ENCODE results near the gene TRAPPC12. TPM values are rescaled to one million over a fixed set of nuclear protein-coding genes. Genes with fewer than 3 reads are reported as not detected.

Gene TRAPPC12
- polyA plus RNA-seq, 4 donors, result 59.7 to 71.5 (median 70.0) TPM

DNA sequence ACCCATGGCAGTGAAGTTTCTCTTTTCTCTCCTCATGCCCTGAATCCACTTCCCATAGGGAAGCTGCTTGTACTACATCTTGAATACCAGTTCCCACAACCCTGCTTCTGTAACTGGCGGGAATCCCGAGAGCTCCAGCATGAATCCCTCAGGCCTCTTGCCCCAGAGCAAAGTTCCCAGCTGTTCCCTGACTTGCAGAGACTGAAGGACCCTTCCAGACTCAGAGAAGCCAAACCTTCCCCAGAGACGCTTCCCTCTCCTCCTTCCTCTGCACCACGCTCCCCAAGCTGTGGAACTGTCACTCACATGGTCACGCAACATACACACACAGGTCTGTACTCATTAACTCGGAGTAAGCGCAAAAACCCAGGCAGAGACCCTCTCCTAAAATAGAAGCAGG, 26.4 kb downstream of the TRAPPC12 start:
- DNase-seq (ENCODE audit: low read depth in 4 of 4, low spot score in 3 of 4), result peak in 1 of 4 donors; percentile 35

DNA sequence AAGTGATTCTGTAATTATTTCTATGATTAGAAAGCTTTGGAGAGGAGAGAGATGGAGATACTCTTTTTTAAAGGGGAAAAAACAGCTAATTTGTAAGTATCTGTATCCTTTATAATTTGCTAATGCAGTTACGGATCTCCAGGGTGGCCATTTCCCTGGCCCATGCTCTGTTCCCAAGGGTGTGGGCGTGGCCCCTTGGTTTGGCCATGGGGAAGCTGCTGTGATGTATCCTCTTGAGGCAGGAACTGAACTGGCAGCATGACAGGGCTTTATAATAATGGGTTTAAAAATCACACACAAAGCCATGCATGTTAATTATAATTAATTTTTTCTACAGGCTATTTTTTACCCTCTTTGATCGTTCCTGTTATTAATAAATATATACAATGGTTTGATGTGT, 27.0 kb downstream of the TRAPPC12 start:
- no peak for DNase-seq (ENCODE audit: low read depth in 4 of 4, low spot score in 3 of 4)

DNA sequence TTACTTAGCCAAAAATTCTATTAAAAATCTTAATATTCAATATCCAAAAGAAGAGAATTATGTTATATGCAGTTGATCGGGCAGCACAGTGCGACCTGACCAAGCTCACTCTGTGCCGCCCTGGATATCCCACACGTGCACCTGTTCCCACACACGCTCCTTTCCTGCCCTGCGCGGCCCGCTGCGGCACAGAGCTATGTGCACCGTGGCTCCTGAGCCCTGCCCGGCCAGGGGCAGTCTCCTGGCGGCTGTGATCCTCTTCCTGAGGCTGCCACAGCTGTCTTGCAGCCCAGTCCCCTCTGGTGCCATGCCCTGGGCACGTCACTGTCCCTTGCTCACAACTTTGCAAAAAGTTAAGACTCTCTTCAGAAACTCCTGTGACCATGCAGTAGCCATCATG, 29.3 kb downstream of the TRAPPC12 start:
- DNase-seq (ENCODE audit: low read depth in 4 of 4, low spot score in 3 of 4), result no peak

- DNase-seq (ENCODE audit: low read depth in 4 of 4, low spot score in 3 of 4), result no peak
Observed at GRCh38 chr2:3409627-3410170, 30.2 kb downstream of the TRAPPC12 start.

- no peak for DNase-seq (ENCODE audit: low read depth in 4 of 4, low spot score in 3 of 4)
Observed at GRCh38 chr2:3411103-3411502, 31.6 kb downstream of the TRAPPC12 start.

DNA sequence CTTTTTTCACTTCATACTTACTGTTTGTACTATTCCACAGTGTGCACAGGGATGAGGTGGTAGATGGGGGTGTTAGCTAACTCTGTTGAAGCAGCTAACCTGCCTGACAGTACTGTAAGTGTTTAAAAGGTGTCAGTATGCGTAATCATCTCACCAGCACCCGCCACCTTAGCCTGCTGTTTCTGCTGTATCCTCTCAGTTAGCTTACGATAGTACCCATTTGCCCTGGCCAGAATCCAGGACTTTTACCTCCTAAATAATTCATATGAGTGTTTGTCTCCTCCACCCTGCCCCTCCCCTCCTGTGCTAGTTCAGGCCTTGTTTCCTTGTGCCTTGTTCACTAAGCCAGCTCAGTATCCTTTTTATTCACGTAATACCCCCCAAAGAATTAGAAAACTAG, 34.2 kb downstream of the TRAPPC12 start:
- DNase-seq (ENCODE audit: low read depth in 4 of 4, low spot score in 3 of 4), result no peak

DNA sequence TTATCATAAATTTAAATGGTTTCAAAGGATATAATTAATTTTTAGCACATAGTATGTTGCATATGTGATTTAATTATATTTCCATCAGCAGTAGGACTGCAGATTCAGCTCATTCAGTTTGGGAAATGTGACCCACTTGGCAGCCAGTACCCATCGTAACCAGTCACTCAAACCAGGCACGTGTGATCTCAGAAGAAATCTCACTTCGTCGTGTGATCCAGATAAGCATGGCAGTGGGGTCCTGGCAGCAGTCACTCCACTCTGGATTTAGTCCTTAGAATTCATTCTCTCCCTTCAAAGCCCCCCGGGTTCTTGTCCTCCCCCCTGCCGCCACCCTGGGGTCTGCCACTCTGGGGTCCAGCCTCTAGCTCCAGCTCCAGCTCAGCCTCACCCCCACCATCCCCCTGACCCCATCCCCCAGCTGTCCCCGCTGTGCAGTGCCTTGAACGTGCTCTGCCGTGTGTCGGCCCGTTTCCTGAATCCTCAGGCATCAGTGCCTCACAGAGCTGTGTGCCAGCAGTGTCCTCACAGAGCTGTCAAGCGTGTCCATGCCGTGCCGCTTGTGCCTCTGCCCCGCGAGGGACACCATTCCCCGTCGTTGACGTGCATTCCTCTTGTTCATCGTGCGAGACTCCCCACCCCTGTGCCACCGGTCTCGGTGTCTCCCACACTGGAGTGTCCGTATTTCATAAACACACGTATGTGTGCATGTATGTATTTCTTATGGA, 34.8 kb downstream of the TRAPPC12 start:
- DNase-seq (ENCODE audit: low read depth in 4 of 4, low spot score in 3 of 4), result no peak

DNA sequence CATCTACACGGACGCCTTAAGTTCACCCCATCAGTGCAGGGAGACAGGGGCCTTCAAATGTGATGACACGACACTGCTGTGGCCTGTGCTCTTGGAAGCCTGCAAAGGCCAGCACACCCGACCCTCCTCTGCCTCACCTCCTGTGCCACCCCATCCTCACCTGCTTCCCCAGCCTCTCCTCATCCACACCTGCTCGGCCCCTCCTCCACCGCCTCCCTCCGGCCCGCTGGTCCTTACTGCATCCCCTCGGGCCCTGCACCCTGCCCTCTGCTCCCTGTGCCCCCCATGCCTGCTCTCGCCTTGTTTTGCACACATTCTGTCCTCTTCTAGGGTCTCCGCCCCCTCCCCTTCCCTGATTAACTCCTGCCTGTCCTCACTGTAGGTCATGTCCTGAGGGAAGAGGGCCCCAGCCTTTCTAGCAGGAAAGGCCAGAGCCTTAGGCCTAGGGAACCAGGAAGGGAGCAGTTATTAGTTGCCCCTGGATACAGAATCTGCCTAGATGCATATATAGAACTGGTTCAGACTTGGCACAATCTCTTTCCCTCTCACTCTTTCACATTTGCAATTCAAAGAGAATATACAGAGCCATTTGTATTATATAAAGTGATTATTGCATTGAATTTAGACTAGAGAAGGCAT, 39.4 kb downstream of the TRAPPC12 start:
- no peak for DNase-seq (ENCODE audit: low read depth in 4 of 4, low spot score in 3 of 4)

DNA sequence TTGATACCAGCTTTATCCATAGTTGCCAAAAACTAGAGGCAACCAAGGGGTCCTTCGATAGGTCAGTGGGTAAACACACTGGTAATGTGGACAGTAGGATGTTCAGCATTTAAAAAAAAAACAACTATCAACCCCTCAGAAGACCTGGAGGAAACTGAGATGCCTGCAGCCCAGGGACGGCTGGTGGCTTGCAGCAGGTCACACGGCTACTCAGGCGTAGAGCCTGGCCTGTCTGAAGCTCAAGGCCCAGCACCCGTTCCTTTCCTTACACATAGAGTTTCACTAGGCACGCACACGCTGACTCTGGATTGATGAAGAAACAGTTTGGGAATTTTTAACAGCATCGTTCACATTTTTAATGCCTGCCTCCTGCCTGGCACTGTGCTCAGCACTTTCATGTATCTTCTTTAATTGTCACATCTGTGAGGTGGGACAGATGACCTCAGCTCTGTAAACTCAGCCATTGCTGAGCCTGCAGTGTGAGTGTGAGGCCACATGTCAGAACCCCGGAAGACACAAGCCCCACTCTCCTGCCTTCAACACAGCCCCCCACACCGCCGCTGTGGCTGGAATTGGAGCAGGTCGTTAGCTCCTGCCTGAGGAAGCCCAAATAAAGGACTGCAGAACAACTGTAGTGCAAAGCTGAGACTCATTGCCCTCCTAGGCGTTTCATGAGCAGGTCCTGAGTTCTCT, 40.7 kb downstream of the TRAPPC12 start:
- DNase-seq (ENCODE audit: low read depth in 4 of 4, low spot score in 3 of 4), result no peak

- no peak for DNase-seq (ENCODE audit: low read depth in 4 of 4, low spot score in 3 of 4)
Observed at GRCh38 chr2:3420769-3421397, 41.4 kb downstream of the TRAPPC12 start.

- DNase-seq (ENCODE audit: low read depth in 4 of 4, low spot score in 3 of 4), result no peak
Observed at GRCh38 chr2:3421580-3421979, 42.1 kb downstream of the TRAPPC12 start.

- DNase-seq (ENCODE audit: low read depth in 4 of 4, low spot score in 3 of 4), result no peak
Observed at GRCh38 chr2:3422161-3422779, 42.8 kb downstream of the TRAPPC12 start.

DNA sequence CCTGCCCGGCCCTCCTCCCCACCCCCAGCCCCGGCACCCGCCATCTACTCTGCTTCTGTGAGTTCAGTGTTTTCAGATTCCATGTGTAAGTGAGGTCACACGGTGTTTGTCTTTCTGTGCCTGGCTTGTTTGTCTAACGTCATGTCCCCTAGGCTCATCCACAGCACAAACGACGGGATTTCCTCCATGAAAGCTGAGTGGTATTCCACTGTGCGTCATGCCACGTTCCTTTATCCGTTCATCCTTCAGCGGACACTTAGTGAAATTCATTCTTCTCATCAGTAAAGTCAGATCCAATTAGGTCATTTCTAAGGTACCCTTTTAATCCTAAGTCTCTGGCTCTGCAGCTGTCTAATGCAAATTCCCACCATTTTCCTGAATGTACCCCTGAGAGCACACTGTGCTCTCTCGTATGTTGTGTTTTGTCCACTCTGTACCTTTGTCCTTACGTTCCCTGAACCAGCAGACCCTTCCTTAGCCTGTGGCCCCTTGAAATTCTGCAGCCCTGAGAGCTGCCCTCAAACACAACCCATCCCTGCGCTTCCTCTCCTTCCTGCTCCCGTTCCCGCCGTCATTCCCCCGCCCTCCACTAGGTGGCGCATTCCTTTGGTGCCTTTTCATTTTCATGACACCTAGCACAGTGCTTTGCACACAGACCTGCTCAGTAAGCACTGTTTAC, 44.1 kb downstream of the TRAPPC12 start:
- DNase-seq (ENCODE audit: low read depth in 4 of 4, low spot score in 3 of 4), result peak in 1 of 4 donors; percentile 28

- DNase-seq (ENCODE audit: low read depth in 4 of 4, low spot score in 3 of 4), result no peak
Observed at GRCh38 chr2:3424171-3424795, 44.8 kb downstream of the TRAPPC12 start.

GRCh38 chr2:3426615-3427014, 47.1 kb downstream of the TRAPPC12 start:
- DNase-seq (ENCODE audit: low read depth in 4 of 4, low spot score in 3 of 4), result no peak

- no peak for DNase-seq (ENCODE audit: low read depth in 4 of 4, low spot score in 3 of 4)
Observed at GRCh38 chr2:3427272-3427671, 47.8 kb downstream of the TRAPPC12 start.

- no peak for DNase-seq (ENCODE audit: low read depth in 4 of 4, low spot score in 3 of 4)
Observed at GRCh38 chr2:3428577-3428976, 49.1 kb downstream of the TRAPPC12 start.

DNA sequence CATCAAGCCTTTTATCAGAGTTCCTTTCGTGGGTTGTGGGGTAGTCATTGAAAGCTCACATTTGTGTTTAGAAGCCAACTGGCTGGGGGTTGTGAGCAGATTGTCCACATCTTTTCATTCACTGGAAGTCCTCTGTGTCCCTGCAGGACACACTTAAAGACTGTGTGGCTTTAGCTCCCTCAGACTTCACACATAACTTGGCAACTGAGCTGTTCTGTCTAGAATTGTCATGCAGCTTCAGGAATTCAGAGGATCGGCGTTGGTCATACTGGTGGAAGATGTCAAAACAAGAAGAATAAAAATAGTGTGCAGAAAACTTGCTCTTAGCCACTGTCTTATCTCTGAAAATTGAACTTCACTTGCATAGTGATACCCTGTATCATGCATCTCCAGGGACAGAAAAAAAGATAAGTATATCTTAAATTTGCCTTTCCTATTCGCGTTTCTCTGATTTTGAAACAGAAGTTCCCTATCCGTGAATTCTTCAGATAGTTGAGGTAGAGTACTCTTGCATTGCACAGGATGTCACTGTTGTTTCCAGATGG, 49.6 kb downstream of the TRAPPC12 start:
- DNase-seq (ENCODE audit: low read depth in 4 of 4, low spot score in 3 of 4), result no peak

GRCh38 chr2:3430172-3430571, 50.7 kb downstream of the TRAPPC12 start:
- DNase-seq (ENCODE audit: low read depth in 4 of 4, low spot score in 3 of 4), result no peak

Measured in right renal pelvis (tissue), 4 donors.